DMS 273 treated with DMSO at 0.1 percent for 48 hours (cell line): ENCODE measurements around the gene OR6X1.
A peak's percentile ranks its signal among the peaks of the same experiment; 100 is the strongest.
"Not testable (repeated sequence)": the region's sequence is repeated elsewhere in the genome, so short reads cannot be mapped to it uniquely, and the experiment has no call there.

Source experiments
- DNase-seq: peaks from one replicate; lab custom pipeline; 2025; lab: John Stamatoyannopoulos, UW

The OR6X1 gene

GRCh38 chr11:123753110-123753509 is 1.2 kb downstream of the OR6X1 start:
- DNase-seq, result no peak

- no peak for DNase-seq
Measured at GRCh38 chr11:123751781-123752180, 2.5 kb downstream of the OR6X1 start.

- not testable (repeated sequence) for DNase-seq
Measured at GRCh38 chr11:123748349-123748748, 6.0 kb downstream of the OR6X1 start.

- DNase-seq, result no peak
Measured at GRCh38 chr11:123745764-123746451, 8.4 kb downstream of the OR6X1 start.

GRCh38 chr11:123742724-123743120 is 11.6 kb downstream of the OR6X1 start:
- peak; percentile 3 for DNase-seq

GRCh38 chr11:123742031-123742723 is 12.1 kb downstream of the OR6X1 start:
- DNase-seq, result no peak

GRCh38 chr11:123741159-123742030 is 12.9 kb downstream of the OR6X1 start, which contains the start of gene ZNF202:
Gene ZNF202, minus strand, starts transcription at chr11:123741660. Its CDS starts 10,772 bp downstream, at chr11:123730888.
- DNase-seq, result peak; percentile 44

- DNase-seq, result no peak
Measured at GRCh38 chr11:123740787-123741158, 13.5 kb downstream of the OR6X1 start.

- no peak for DNase-seq
Measured at GRCh38 chr11:123738374-123738773, 15.9 kb downstream of the OR6X1 start.

- no peak for DNase-seq
Measured at GRCh38 chr11:123736769-123737168, 17.5 kb downstream of the OR6X1 start.

- no peak for DNase-seq
Measured at GRCh38 chr11:123729602-123730001, 24.7 kb downstream of the OR6X1 start.

GRCh38 chr11:123725995-123726655 is 28.2 kb downstream of the OR6X1 start:
- no peak for DNase-seq

GRCh38 chr11:123719452-123719851 is 34.9 kb downstream of the OR6X1 start:
- no peak for DNase-seq

GRCh38 chr11:123718469-123718868 is 35.8 kb downstream of the OR6X1 start:
- no peak for DNase-seq

- DNase-seq, result no peak
Measured at GRCh38 chr11:123718063-123718462, 36.3 kb downstream of the OR6X1 start.

GRCh38 chr11:123712627-123713026 is 41.7 kb downstream of the OR6X1 start:
- not testable (repeated sequence) for DNase-seq

GRCh38 chr11:123707606-123708205 is 46.6 kb downstream of the OR6X1 start:
- no peak for DNase-seq

GRCh38 chr11:123707206-123707605 is 47.1 kb downstream of the OR6X1 start:
- no peak for DNase-seq

- no peak for DNase-seq
Measured at GRCh38 chr11:123704341-123704740, 50.0 kb downstream of the OR6X1 start.
